HG02938 (cell line): ENCODE measurements around the gene ST6GALNAC6.

ENCODE experiments used
- ATAC-seq: cut with Tn5 transposase; IDR thresholded peaks from one replicate; pipeline ENCODE4 v1.9.1; 2021; ENCODE audit warnings: mild to moderate bottlenecking, moderate library complexity; ENCODE audit not compliant: unreplicated experiment

ST6GALNAC6 gene, protein sequence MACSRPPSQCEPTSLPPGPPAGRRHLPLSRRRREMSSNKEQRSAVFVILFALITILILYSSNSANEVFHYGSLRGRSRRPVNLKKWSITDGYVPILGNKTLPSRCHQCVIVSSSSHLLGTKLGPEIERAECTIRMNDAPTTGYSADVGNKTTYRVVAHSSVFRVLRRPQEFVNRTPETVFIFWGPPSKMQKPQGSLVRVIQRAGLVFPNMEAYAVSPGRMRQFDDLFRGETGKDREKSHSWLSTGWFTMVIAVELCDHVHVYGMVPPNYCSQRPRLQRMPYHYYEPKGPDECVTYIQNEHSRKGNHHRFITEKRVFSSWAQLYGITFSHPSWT

GRCh38 chr9:127899128-127899943 is at the start of gene ST6GALNAC6:
Gene ST6GALNAC6 (minus strand): TSS chr9:127899603. CDS start chr9:127897981, 1,622 bp downstream.
- ATAC-seq = no peak

- no peak for ATAC-seq
These were observed 48.7 kb upstream of the ST6GALNAC6 start for GRCh38 chr9:127947841-127948710.

- no peak for ATAC-seq
These were observed 47.3 kb upstream of the ST6GALNAC6 start for GRCh38 chr9:127946728-127947127.

- no peak for ATAC-seq
These were observed 46.5 kb upstream of the ST6GALNAC6 start for GRCh38 chr9:127945942-127946341.

DNA sequence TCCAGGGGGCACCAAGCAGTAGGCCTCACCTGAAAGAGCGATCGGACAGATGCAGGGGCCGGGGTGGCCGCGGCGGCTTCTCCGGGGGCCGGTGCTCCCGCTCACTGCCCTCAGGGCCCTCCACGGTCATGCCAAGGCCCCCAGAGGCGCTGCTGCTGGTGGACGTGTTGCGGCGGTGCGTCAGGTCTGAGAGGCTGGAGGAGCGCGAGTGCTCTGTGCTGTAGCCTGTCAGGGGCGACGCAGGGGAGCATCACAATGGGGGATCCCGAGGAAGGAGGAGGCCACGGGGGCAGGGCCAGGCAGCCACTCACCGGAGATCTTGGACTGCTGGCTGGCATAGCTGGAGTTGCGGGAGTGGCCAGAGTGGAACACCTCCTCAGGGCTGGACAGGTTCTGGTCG is 45.9 kb upstream of the ST6GALNAC6 start:
- ATAC-seq = no peak

GRCh38 chr9:127944586-127945218 is 45.3 kb upstream of the ST6GALNAC6 start:
- ATAC-seq = no peak

- ATAC-seq = no peak
These were observed 44.3 kb upstream of the ST6GALNAC6 start for GRCh38 chr9:127943731-127944144.

GRCh38 chr9:127943011-127943662 is 43.7 kb upstream of the ST6GALNAC6 start:
- ATAC-seq = no peak

DNA sequence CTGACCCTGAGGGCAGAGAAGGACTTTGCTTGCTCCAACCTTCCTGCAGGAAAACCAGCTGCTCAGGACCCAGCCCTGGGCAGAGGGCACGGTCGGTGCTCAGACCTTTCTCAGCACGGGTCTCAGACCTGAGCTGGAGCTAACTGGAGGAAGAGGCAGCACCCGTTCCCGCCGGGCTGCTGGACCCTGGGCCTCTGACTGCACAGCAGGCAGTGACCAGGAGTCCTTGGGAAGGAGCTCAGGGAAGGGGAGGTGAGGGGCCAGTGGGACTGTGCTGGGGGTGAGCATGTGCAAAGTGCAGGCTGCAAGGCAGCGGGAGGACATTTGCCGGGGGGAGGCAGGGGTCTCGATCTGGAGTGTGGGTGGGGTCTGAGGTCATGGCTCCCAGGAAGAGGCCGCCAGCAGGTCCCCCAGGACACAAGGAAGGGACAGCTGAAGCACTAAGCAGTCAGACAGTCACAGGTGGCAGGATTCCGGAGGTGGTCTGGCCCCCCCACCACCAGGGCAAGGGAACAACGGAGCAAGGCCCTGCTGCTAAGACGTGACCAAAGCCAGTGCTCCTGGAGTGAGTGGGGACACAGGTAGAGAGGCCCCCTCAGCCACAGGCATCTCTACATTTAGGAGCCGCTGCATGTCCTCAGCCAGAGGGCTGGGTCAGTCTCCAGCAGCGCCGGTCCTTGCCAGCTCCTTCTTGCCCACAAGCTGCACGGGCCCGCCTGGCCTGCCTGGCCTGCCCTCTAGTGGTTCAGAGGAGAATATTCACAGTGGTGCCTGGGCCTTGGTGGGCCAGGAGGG is 43.0 kb upstream of the ST6GALNAC6 start:
- no peak for ATAC-seq

DNA sequence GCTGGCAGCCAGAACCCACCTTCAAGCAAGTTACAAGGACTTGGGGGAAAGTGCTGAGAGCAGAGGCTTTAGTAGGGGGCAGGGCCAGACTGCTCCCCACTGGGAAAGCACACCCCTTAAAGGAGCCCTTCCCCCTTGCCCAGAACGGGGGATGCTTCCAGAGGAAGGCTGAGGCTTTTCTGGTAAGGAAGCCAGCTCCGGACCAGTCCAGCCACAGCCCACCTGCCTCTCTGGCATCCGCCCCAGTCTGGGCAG is 42.5 kb upstream of the ST6GALNAC6 start:
- ATAC-seq = no peak

DNA sequence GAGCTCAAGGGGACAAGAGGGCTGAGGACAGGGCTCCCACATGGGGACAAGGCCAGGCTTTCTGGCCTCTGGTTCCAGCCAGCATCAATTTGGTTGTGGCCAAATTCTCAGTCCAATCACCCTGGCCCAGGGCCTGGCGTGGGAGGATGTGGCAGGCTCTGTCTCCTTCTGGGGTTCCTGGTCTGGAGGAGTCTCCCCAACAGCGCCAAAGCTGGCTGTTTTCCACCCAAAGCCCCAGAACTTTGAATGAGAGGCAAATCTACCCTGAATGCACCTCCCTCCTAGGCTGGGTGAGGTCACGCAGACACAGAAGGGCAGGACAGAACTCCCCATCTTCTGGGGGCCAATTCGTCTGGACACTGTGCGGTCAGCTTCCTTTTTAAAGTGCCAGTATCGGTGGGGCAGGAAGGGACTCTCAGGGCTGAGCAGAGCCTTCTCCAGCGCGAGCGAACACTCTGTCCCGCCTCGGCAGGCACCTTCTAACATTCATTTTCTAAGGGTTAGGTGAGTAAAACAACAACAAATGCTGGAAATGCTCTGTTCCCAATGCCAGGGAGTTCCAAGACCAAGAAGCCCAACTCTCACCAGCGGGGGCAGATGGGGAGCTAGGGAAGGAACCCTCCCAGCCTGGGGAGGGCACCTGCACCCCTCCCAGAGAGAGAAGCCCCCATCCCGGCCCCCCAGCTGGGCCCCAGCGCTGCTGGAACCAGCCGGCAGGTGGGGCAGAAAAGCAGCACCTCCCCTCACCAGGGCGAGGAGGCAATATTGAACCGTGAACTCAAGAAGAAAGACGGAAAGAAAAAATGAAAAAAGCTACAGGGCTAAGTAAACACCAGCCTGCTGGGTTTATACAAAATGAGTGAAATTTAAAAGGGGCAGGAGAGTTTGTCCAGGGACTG is 41.9 kb upstream of the ST6GALNAC6 start:
- no peak for ATAC-seq

- no peak for ATAC-seq
These were observed 41.2 kb upstream of the ST6GALNAC6 start for GRCh38 chr9:127940593-127940992.

GRCh38 chr9:127938298-127938690 is 38.9 kb upstream of the ST6GALNAC6 start:
- ATAC-seq = no peak

DNA sequence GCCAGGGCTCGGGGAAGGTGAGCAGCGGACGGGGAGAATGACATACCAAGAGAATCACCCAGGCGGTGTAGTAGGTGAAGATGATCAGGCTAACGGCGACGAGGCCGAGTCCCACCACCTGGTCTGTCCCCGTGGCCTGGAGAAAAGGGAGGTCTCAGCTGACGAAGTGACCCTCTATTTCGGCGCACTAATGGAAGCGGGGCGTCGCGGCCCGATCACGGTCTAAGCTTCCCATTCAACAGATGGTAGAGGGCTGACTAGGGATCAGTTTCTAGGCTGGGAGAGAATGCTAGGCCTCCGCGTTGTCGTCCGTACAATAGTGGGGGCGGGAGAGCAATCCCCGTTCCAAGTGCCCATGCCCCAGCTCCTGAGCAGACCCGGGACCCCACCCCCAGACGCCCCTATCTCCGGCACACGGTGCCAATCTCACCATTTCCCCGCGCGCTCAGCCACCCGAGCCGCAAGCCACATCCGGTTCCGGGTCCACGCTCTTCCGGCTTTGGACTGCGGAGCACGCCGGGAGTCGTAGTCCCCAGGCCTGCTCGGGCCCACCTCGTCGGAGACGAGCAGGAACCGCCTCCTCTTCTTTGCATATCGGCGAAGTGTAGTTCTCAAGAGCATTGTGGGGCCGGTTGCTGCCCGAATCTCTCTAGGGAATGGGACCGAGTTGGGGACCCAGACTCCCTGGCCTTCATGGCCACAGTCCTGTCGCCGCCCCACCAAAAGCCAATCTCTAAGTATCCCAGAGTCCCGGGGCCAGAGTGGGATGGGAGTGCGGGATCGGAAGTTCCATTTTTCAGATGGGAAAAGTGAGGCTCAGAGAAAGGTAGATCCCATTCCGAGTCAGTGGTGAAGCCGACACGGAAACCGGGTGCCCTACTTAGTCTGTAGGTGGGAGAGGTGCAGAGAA is 38.2 kb upstream of the ST6GALNAC6 start, which contains the start of gene DPM2:
DPM2 (minus strand) TSS at position 467 of the 910 bp plus-strand sequence; CDS start at position 433, 34 bp downstream.
- ATAC-seq = peak; percentile 85

DNA sequence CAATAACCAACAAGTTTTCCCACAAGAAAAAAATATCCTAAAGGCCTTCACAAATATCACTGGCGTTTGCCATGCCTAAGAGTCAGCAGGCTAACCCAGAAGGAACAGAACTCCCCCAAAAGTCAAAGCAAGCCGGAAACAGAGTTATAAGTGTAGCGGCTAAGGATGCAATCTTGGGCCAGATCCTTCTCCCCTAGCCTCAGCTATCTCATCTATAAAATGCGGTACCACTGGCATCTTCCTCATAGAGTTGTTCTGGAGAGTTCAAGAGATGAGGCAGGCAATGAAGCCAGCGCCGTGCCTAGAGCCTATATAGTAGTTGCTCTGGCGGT is 37.6 kb upstream of the ST6GALNAC6 start:
- ATAC-seq = no peak

DNA sequence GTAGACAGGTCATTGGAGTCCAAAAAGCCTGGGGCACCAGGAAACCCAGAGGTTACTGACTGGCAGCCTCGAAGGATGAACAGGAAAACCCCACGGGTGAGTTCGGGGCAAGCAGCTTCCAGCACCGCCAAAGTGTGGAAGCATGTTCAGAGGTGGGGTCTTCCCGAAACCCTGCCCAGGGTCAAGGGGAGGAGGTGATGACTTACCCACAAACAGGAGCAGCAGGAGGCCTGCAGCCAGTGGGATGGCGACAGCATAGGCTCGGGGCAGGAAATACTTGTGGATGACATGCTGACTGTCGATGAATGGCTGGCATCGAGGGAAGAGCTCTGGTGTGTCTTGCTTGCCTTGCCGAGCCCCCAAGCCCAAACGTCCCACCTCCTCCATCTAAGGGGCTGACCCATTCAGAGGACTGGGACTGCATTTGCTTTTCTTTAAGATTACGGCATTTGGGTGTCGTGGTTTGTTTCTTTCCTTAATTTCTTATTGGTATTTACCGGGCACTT is 37.0 kb upstream of the ST6GALNAC6 start:
- ATAC-seq = no peak

DNA sequence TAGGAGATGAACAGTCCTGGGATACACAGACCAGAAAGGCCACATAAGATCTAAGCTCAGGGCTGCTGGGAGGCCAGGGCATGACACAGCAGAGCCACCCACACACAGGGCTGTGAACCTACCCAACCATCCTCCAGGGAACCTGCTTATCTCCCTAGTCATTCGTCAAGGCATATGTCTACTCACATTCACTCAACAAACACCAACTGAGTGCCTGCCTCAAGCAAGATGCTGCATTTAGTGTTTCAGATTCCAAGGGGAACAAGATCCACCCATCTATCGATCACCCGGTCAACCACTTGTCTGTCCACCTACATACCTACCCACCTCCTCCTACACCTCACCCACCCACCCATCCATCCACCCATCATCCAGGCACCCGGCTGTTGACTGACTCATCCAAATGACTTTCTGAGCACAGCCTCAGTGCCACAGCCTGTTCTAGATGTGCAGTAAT is 36.4 kb upstream of the ST6GALNAC6 start:
- ATAC-seq = no peak
